GM18511 (cell line): Measurements from ENCODE around the gene NPEPL1.
"Not testable (repeated sequence)": the region's sequence is repeated elsewhere in the genome, so short reads cannot be mapped to it uniquely, and the experiment has no call there.

Experiments used
- ATAC-seq: cut with Tn5 transposase; IDR thresholded peaks from one replicate; pipeline ENCODE4 v1.9.1; 2021; ENCODE audit warnings: mild to moderate bottlenecking, moderate library complexity; ENCODE audit not compliant: unreplicated experiment

NPEPL1 gene

DNA sequence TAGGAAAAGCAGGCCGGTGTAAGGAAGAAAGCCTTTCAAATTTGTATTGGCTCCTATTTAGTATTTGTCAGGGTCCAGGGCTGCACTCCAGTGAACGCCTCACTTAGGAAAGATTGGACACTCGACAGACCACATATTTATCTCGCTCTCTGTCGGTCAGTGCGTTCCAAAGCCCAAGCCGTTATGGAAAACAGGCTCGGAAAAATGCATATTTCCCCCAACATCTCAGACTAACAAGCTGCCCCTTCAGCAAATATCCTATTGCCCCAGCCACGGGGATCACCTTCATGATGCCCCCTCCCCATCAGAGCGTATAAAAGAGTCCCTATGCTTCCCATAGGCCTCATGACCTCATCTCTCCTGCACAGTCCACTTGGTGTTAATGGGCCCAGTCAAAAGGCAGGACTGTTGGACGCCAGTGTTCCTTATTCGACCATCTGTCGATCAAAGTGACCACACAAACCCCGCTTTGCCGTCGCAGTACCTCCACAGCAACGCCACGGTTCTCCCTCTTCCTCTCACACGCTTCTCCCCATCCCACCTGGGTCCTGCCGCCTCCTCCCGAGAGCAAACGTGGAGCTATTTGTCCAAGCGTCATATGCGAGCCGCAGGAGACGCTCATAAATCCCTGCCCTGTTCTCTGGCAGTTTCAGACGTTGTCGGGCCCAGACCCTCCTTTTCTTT is 63.3 kb downstream of the NPEPL1 start:
- no peak for ATAC-seq

- ATAC-seq = no peak
Measured at GRCh38 chr20:58756450-58756775, 63.8 kb downstream of the NPEPL1 start.

- not testable (repeated sequence) for ATAC-seq
Measured at GRCh38 chr20:58757647-58758046, 65.0 kb downstream of the NPEPL1 start.

DNA sequence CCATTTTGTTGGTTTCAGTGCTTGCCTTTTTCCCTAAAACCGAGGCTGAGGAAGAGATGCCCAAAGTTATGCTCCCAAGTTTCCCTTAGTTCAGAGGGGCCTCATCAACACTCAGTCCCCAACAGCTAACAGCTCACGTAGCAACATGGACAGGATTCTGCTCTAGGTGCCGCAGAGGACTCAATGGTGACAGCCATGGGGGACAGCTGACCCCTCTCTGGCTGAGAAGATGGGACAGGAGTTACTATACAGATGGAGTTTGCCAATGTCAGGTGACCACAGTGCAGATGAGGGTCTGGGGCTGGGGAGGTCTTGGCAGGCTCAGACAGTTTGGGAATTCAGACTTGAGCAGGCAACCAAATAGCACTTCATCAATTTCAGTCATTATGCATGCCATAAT is 67.3 kb downstream of the NPEPL1 start:
- ATAC-seq = no peak

DNA sequence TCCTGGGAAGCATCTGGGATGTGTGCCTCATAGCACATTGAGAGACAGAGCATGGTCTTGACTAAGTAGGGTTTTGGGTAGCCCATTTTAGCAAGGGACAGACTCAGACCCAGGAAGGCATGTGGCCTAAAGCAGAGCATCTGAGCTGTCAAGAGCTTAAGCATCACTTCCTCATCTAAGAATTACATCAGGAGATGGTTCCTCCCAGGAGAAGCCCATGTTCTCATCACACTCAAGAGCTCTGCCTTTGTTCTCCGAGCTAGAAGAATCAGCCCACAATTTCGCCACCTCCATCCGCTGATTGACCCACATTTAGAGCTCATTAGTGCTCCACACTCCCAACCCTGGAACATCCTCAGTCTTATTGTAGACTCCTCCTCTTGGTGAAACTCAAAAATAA is 68.3 kb downstream of the NPEPL1 start:
- no peak for ATAC-seq

- no peak for ATAC-seq
Measured at GRCh38 chr20:58762120-58762519, 69.5 kb downstream of the NPEPL1 start.

- no peak for ATAC-seq
Measured at GRCh38 chr20:58763076-58763475, 70.5 kb downstream of the NPEPL1 start.
